OCI-LY1 (cell line): ENCODE measurements around the gene CPEB2.

Source experiments
- H2AFZ ChIP-seq: fragments of 200-600 bp; sonication (generic), shearing (Covaris generic); 2 replicates; pipeline ENCODE4 v1.6.0; 2014; ENCODE audit warnings: antibody characterized with exemption, mild to moderate bottlenecking, low read length
- H3F3A ChIP-seq: fragments of 200-600 bp; sonication (generic), shearing (Covaris generic); 2 replicates; pipeline ENCODE4 v1.6.0; 2014; ENCODE audit warnings: mild to moderate bottlenecking, antibody characterized with exemption, low read length, moderate library complexity; ENCODE audit not compliant: insufficient read depth
- H3K27ac ChIP-seq: fragments of 200-600 bp; sonication (generic); 2 replicates; pipeline ENCODE4 v1.5.1; 2014; ENCODE audit warnings: low read length, mixed run types, mild to moderate bottlenecking, low read depth; ENCODE audit not compliant: poor library complexity, severe bottlenecking
- H3K27me3 ChIP-seq: fragments of 200-600 bp; sonication (generic); 2 replicates; pipeline ENCODE4 v1.6.0; 2014; ENCODE audit warnings: antibody characterized with exemption, mild to moderate bottlenecking, low read length, moderate library complexity; ENCODE audit not compliant: insufficient read depth
- H3K36me3 ChIP-seq: fragments of 200-600 bp; sonication (generic); 2 replicates; pipeline ENCODE4 v1.6.1; 2014; ENCODE audit warnings: mild to moderate bottlenecking, antibody characterized with exemption, low read length, moderate library complexity, mixed read lengths; ENCODE audit not compliant: insufficient read depth
- H3K4me1 ChIP-seq: fragments of 200-600 bp; sonication (generic); 2 replicates; pipeline ENCODE4 v1.5.1; 2014; ENCODE audit warnings: mild to moderate bottlenecking, low read length, moderate library complexity; ENCODE audit not compliant: insufficient read depth, severe bottlenecking
- H3K4me2 ChIP-seq: fragments of 200-600 bp; sonication (generic), shearing (Covaris generic); 2 replicates; pipeline ENCODE4 v1.6.1; 2014; ENCODE audit warnings: low read length
- H3K4me3 ChIP-seq: fragments of 200-600 bp; sonication (generic); 2 replicates; pipeline ENCODE4 v1.5.1; 2014; ENCODE audit warnings: low read length, low read depth, mild to moderate bottlenecking, mixed read lengths; ENCODE audit not compliant: poor library complexity, severe bottlenecking
- H3K79me2 ChIP-seq: fragments of 200-600 bp; shearing (Covaris generic); 2 replicates; pipeline ENCODE4 v1.6.1; 2016; ENCODE audit warnings: mixed run types, low read length, mixed read lengths; ENCODE audit not compliant: insufficient read depth
- H3K9ac ChIP-seq: fragments of 200-600 bp; sonication (generic), shearing (Covaris generic); 2 replicates; pipeline ENCODE4 v1.6.1; 2014; ENCODE audit warnings: mild to moderate bottlenecking, low read length, mixed read lengths
- H3K9me2 ChIP-seq: fragments of 200-600 bp; sonication (generic), shearing (Covaris generic); 2 replicates; pipeline ENCODE4 v1.6.1; 2014; ENCODE audit warnings: low read depth, mild to moderate bottlenecking, low read length, mixed read lengths
- H3K9me3 ChIP-seq: fragments of 200-600 bp; shearing (Covaris generic); 2 replicates; pipeline ENCODE4 v1.6.1; 2014; ENCODE audit warnings: low read length, mixed read lengths
- H4K20me1 ChIP-seq: fragments of 200-600 bp; sonication (generic), shearing (Covaris generic); 2 replicates; pipeline ENCODE4 v1.6.0; 2016; ENCODE audit warnings: mild to moderate bottlenecking, low read length; ENCODE audit not compliant: insufficient read depth
- EZH2 ChIP-seq: fragments of 200-600 bp; sonication (generic), shearing (Covaris generic); IDR thresholded peaks from 2 replicates; pipeline ENCODE4 v1.8.0; 2017; ENCODE audit warnings: borderline replicate concordance, mixed run types, mild to moderate bottlenecking, antibody characterized with exemption, low read length, moderate library complexity, mixed read lengths
- TF ChIP-seq, protein P1 (sequence below): fragments of 200-600 bp; sonication (generic), shearing (Covaris generic); IDR thresholded peaks from 2 replicates; pipeline ENCODE4 v1.5.1; 2017; ENCODE audit warnings: mild to moderate bottlenecking, antibody characterized with exemption, low read length, moderate library complexity, mixed read lengths

The CPEB2 gene

DNA sequence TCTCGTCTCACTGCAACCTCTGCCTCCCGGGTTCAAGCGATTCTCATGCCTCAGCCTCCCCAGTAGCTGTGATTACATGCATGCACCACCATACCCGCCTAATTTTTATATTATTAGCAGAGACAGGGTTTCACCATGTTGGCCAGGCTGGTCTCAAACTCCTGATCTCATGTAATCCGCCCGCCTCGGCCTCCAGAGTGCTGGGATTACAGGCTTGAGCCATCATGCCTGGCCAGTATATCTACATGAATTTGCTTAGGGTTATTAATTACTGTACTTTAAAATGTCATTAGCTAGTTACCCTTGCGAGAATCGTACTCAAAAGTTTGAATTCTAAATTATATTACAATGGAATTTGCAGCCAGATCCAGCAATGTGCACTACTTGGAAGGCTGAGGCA lies 8.9 kb downstream of the CPEB2 start:
- Histone ChIP-seq H3K4me3 (no peak overlapping the region), H3K4me2 (no peak overlapping the region), H3K27ac (no peak overlapping the region), H4K20me1 (no peaks in the 10 kb centered on the region), H2AFZ (no peak overlapping the region), H3K79me2 (no peaks in the 10 kb centered on the region), H3K36me3 (no peaks in the 10 kb centered on the region), H3K4me1 (no peaks in the 10 kb centered on the region), H3K27me3 (no peaks in the 10 kb centered on the region), H3K9ac (no peak overlapping the region), H3K9me3 (no peaks in the 10 kb centered on the region), H3K9me2 (no peaks in the 10 kb centered on the region), H3F3A (no peaks in the 10 kb centered on the region)
- TF ChIP-seq, protein P1, sequence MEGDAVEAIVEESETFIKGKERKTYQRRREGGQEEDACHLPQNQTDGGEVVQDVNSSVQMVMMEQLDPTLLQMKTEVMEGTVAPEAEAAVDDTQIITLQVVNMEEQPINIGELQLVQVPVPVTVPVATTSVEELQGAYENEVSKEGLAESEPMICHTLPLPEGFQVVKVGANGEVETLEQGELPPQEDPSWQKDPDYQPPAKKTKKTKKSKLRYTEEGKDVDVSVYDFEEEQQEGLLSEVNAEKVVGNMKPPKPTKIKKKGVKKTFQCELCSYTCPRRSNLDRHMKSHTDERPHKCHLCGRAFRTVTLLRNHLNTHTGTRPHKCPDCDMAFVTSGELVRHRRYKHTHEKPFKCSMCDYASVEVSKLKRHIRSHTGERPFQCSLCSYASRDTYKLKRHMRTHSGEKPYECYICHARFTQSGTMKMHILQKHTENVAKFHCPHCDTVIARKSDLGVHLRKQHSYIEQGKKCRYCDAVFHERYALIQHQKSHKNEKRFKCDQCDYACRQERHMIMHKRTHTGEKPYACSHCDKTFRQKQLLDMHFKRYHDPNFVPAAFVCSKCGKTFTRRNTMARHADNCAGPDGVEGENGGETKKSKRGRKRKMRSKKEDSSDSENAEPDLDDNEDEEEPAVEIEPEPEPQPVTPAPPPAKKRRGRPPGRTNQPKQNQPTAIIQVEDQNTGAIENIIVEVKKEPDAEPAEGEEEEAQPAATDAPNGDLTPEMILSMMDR: no peak
- TF ChIP-seq EZH2: no peak

GRCh38 chr4:15012017-15012788 lies 9.9 kb downstream of the CPEB2 start:
- no peaks in the 10 kb centered on the region for H3K36me3 ChIP-seq
- no peaks in the 10 kb centered on the region for H3K4me1 ChIP-seq
- H3K27me3 ChIP-seq: no peaks in the 10 kb centered on the region
- H3K9ac ChIP-seq: no peak overlapping the region
- H3K9me3 ChIP-seq: no peaks in the 10 kb centered on the region
- no peaks in the 10 kb centered on the region for H4K20me1 ChIP-seq
- no peaks in the 10 kb centered on the region for H3F3A ChIP-seq
- H3K27ac ChIP-seq: no peak overlapping the region
- H3K4me2 ChIP-seq: no peak overlapping the region
- TF ChIP-seq EZH2: no peak
- TF ChIP-seq, protein P1: no peak
- no peak overlapping the region for H2AFZ ChIP-seq
- H3K9me2 ChIP-seq: no peaks in the 10 kb centered on the region
- no peaks in the 10 kb centered on the region for H3K79me2 ChIP-seq
- H3K4me3 ChIP-seq: no peak overlapping the region

GRCh38 chr4:15013585-15013984 lies 11.3 kb downstream of the CPEB2 start:
- Histone ChIP-seq H3K27ac (no peak overlapping the region), H3K79me2 (no peaks in the 10 kb centered on the region), H3K36me3 (no peaks in the 10 kb centered on the region), H3K4me3 (no peak overlapping the region), H3K27me3 (no peaks in the 10 kb centered on the region), H3K9ac (no peak overlapping the region), H4K20me1 (no peaks in the 10 kb centered on the region), H3K9me3 (no peaks in the 10 kb centered on the region), H3K9me2 (no peaks in the 10 kb centered on the region), H3F3A (no peaks in the 10 kb centered on the region), H3K4me1 (no peaks in the 10 kb centered on the region), H2AFZ (no peak overlapping the region), H3K4me2 (no peak overlapping the region)
- no peak for TF ChIP-seq EZH2
- TF ChIP-seq, protein P1: no peak
